HCT116 (cell line): ENCODE data around the gene PRKD2.

Experiments used
- YY1 ChIP-seq: IDR thresholded peaks from 2 replicates; pipeline ENCODE4 v1.6.1; 2011; ENCODE audit warnings: low read length, low read depth, moderate library complexity, mild to moderate bottlenecking; ENCODE audit not compliant: insufficient replicate concordance; ENCODE audit errors: extremely low read depth
- TF ChIP-seq, protein P1 (sequence below): IDR thresholded peaks from 2 replicates; pipeline ENCODE4 v1.6.1; 2012; ENCODE audit warnings: low read depth
- TF ChIP-seq, protein P2 (sequence below): IDR thresholded peaks from 2 replicates; pipeline ENCODE4 v1.6.1; 2012

DNA sequence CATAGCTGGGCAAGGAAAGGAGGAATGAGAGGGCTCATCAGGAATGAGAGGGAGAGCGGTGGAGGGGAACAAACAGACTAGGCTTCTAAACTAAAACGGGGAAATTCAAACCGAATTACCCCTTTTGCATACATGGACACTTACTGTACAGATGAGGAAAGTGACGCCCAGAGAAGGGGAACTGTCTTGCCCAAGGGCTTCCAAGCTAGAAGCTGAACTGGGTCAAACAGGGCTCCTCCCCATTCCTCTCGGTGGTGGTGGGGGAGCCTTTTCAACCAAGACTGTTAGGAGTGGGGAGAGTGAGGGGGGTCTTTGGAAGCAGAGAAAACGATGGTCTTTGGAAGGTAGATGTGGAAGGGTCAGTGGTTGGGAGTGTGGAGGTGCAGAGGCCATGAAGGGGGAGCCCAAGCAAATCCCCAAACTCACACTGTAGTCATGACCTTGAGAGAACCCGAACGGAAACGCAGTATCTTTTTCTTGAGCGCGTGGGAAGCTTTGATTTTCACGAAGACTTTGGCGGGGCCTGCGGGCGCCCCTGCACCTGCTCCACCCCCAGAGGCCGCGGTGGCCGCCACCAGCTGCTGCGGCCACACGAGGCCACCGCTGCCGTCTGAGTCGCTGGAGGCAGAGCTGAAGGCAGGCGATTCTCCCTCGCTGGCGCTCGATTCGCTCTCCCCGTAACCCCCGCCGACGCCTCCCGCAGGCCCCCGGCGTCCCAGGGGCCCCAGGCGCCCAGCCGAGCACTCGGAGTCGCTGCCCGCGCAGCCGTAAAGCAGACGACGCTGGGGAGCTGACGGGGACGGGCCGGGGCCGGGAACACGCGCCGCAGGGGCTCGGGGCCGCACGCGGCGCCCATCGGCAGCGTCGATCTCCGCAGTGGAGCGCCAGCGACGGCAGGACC, 68.6 kb downstream of the PRKD2 start:
- no peak for TF ChIP-seq YY1
- TF ChIP-seq, protein P1, sequence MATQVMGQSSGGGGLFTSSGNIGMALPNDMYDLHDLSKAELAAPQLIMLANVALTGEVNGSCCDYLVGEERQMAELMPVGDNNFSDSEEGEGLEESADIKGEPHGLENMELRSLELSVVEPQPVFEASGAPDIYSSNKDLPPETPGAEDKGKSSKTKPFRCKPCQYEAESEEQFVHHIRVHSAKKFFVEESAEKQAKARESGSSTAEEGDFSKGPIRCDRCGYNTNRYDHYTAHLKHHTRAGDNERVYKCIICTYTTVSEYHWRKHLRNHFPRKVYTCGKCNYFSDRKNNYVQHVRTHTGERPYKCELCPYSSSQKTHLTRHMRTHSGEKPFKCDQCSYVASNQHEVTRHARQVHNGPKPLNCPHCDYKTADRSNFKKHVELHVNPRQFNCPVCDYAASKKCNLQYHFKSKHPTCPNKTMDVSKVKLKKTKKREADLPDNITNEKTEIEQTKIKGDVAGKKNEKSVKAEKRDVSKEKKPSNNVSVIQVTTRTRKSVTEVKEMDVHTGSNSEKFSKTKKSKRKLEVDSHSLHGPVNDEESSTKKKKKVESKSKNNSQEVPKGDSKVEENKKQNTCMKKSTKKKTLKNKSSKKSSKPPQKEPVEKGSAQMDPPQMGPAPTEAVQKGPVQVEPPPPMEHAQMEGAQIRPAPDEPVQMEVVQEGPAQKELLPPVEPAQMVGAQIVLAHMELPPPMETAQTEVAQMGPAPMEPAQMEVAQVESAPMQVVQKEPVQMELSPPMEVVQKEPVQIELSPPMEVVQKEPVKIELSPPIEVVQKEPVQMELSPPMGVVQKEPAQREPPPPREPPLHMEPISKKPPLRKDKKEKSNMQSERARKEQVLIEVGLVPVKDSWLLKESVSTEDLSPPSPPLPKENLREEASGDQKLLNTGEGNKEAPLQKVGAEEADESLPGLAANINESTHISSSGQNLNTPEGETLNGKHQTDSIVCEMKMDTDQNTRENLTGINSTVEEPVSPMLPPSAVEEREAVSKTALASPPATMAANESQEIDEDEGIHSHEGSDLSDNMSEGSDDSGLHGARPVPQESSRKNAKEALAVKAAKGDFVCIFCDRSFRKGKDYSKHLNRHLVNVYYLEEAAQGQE = no peak
- TF ChIP-seq, protein P2, sequence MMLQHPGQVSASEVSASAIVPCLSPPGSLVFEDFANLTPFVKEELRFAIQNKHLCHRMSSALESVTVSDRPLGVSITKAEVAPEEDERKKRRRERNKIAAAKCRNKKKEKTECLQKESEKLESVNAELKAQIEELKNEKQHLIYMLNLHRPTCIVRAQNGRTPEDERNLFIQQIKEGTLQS = no peak
